Neuronal stem cell (in vitro differentiated cells): ENCODE measurements around the gene CLDN9.
A peak's percentile ranks its signal among the peaks of the same experiment; 100 is the strongest.

Experiments used
- DNase-seq: peaks from one replicate; pipeline ENCODE4 v3.0.0-alpha.2; 2013; ENCODE audit warnings: low spot score
- H2AFZ ChIP-seq: one replicate; pipeline ENCODE4 v1.6.1; 2013; ENCODE audit warnings: mild to moderate bottlenecking, low read length, inconsistent platforms
- H2AK5ac ChIP-seq: 2 replicates; pipeline ENCODE4 v1.6.1; 2013; ENCODE audit warnings: low read depth, mild to moderate bottlenecking, inconsistent platforms, low read length, moderate library complexity, mixed read lengths
- H2BK120ac ChIP-seq: 2 replicates; pipeline ENCODE4 v1.6.1; 2013; ENCODE audit warnings: low read depth, mild to moderate bottlenecking, inconsistent platforms, low read length, moderate library complexity, mixed read lengths
- H2BK12ac ChIP-seq: one replicate; pipeline ENCODE4 v1.6.1; 2013; ENCODE audit warnings: low read length, inconsistent platforms
- H2BK15ac ChIP-seq: 2 replicates; pipeline ENCODE4 v1.6.1; 2013; ENCODE audit warnings: mild to moderate bottlenecking, low read length, inconsistent platforms, mixed read lengths
- H2BK5ac ChIP-seq: one replicate; pipeline ENCODE4 v1.6.1; 2013; ENCODE audit warnings: inconsistent platforms, mild to moderate bottlenecking, low read length, moderate library complexity
- H3K14ac ChIP-seq: one replicate; pipeline ENCODE4 v1.6.1; 2013; ENCODE audit warnings: low read length, inconsistent platforms
- H3K18ac ChIP-seq: 2 replicates; pipeline ENCODE4 v1.6.1; 2013; ENCODE audit warnings: low read length, inconsistent platforms
- H3K23ac ChIP-seq: 2 replicates; pipeline ENCODE4 v1.6.1; 2013; ENCODE audit warnings: low read depth, mild to moderate bottlenecking, mixed read lengths, low read length, inconsistent platforms; ENCODE audit not compliant: poor library complexity
- H3K27ac ChIP-seq: replicated peaks from 3 replicates; pipeline ENCODE4 v1.5.1; 2013; ENCODE audit warnings: low read length, inconsistent platforms
- H3K27me3 ChIP-seq, 3 experiments: 2 replicates each; pipeline ENCODE4 v1.6.1; 2013; ENCODE audit warnings: low read length in 3 of 3, mild to moderate bottlenecking in 2 of 3, inconsistent platforms in 1 of 3, low read depth in 1 of 3, mixed read lengths in 1 of 3, moderate library complexity in 1 of 3; ENCODE audit not compliant: control insufficient read depth in 3 of 3, insufficient read depth in 3 of 3
- H3K36me3 ChIP-seq, 2 donors: replicated peaks in 1 of 2; 2 replicates each; pipeline ENCODE4 v1.6.1; 2013; ENCODE audit warnings: low read length in 2 of 2; ENCODE audit not compliant: control insufficient read depth in 2 of 2, insufficient read depth in 2 of 2
- H3K4ac ChIP-seq: 2 replicates; pipeline ENCODE4 v1.6.1; 2013; ENCODE audit warnings: inconsistent platforms, mild to moderate bottlenecking, low read length, moderate library complexity
- H3K4me1 ChIP-seq, 2 donors: 1 replicate in 1 of 2; 2 replicates in 1 of 2; pipeline ENCODE4 v1.6.1; 2013; ENCODE audit warnings: low read length in 2 of 2, low read depth in 1 of 2; ENCODE audit not compliant: control insufficient read depth in 2 of 2, insufficient read depth in 1 of 2
- H3K4me2 ChIP-seq: one replicate; pipeline ENCODE4 v1.6.1; 2013; ENCODE audit warnings: mild to moderate bottlenecking, low read length, inconsistent platforms; ENCODE audit not compliant: insufficient read depth, poor library complexity, severe bottlenecking
- H3K4me3 ChIP-seq, 2 donors: 2 replicates each; pipeline ENCODE4 v1.5.1; 2013; ENCODE audit warnings: low read length in 2 of 2, mild to moderate bottlenecking in 2 of 2, inconsistent platforms in 1 of 2, moderate library complexity in 1 of 2
- H3K79me1 ChIP-seq: one replicate; pipeline ENCODE4 v1.6.1; 2013; ENCODE audit warnings: low read depth, mild to moderate bottlenecking, inconsistent platforms, low read length, moderate library complexity
- H3K9ac ChIP-seq: one replicate; pipeline ENCODE4 v1.6.1; 2013; ENCODE audit warnings: mild to moderate bottlenecking, low read depth, low read length, inconsistent platforms; ENCODE audit not compliant: poor library complexity
- H3K9me3 ChIP-seq, 2 donors: replicated peaks in 1 of 2; 2 replicates each; pipeline versions ENCODE3 to v1.6.1; 2013; ENCODE audit warnings: low read length in 2 of 2, mild to moderate bottlenecking in 2 of 2, inconsistent platforms in 1 of 2, low read depth in 1 of 2, mixed read lengths in 1 of 2, moderate library complexity in 1 of 2; ENCODE audit not compliant: control insufficient read depth in 2 of 2, insufficient read depth in 1 of 2
- H4K8ac ChIP-seq: one replicate; pipeline ENCODE4 v1.6.1; 2013; ENCODE audit warnings: low read depth, mild to moderate bottlenecking, inconsistent platforms, low read length, moderate library complexity
- H4K91ac ChIP-seq: one replicate; pipeline ENCODE4 v1.6.1; 2013; ENCODE audit warnings: low read length, low read depth, mild to moderate bottlenecking, inconsistent platforms; ENCODE audit not compliant: poor library complexity
- WGBS, 2 donors: extraction: QIAGEN DNeasy Blood & Tissue Kit; methylation state at CpG; one replicate each; pipeline ENCODE4 v1.1.7; 2013; ENCODE audit warnings: missing lambda C conversion rate in 2 of 2, mixed read lengths in 1 of 2; ENCODE audit not compliant: insufficient read length in 2 of 2, insufficient replicate concordance in 1 of 2; ENCODE audit errors: extremely low coverage in 2 of 2; 5-methylcytosine and 5-hydroxymethylcytosine counted together

Gene CLDN9

GRCh38 chr16:2985462-2985861 is 27.3 kb upstream of the CLDN9 start:
- Histone ChIP-seq H2BK5ac (peak overlapping the region; percentile 19), H3K79me1 (no peaks in the 10 kb centered on the region), H3K4me3 (no peak overlapping the region), H3K9me3 (no peaks in the 10 kb centered on the region), H3K27me3 (peaks cover 0 to 62% (median 0%) of the 10 kb centered on the region in 3 experiments), H2AK5ac (peak overlapping the region; percentile 89), H3K27ac (no peak overlapping the region), H3K18ac (no peak overlapping the region), H4K8ac (no peak overlapping the region), H2AFZ (no peak overlapping the region), H3K4ac (no peak overlapping the region), H3K36me3 (no peaks in the 10 kb centered on the region), H3K14ac (no peak overlapping the region), H2BK15ac (peak overlapping the region; percentile 54), H2BK120ac (no peak overlapping the region), H4K91ac (no peak overlapping the region), H2BK12ac (peak overlapping the region; percentile 96), H3K4me1 (peaks cover 8 to 17% of the 10 kb centered on the region in 2 donors), H3K23ac (peak overlapping the region; percentile 81), H3K9ac (peak overlapping the region; percentile 32), H3K4me2 (no peak overlapping the region)
- WGBS, 2 donors = no CpG with 5 or more reads among the region's 9 CpGs
- no peak for DNase-seq

- H3K9me3 ChIP-seq = no peaks in the 10 kb centered on the region
- H2AFZ ChIP-seq = no peak overlapping the region
- H2BK120ac ChIP-seq = no peak overlapping the region
- H3K27me3 ChIP-seq = peaks cover 0 to 66% (median 0%) of the 10 kb centered on the region in 3 experiments
- peak overlapping the region; percentile 89 for H3K14ac ChIP-seq
- peak overlapping the region; percentile 89 for H2AK5ac ChIP-seq
- H2BK15ac ChIP-seq = peak overlapping the region; percentile 54
- no CpG with 5 or more reads among the region's 15 CpGs for WGBS, 2 donors
- no peak overlapping the region for H3K4ac ChIP-seq
- peak overlapping the region; percentile 81 for H3K23ac ChIP-seq
- peak overlapping the region; percentile 96 for H2BK12ac ChIP-seq
- no peak for DNase-seq
- no peaks in the 10 kb centered on the region for H3K36me3 ChIP-seq
- H3K79me1 ChIP-seq = no peaks in the 10 kb centered on the region
- peak overlapping the region; percentile 28 for H3K18ac ChIP-seq
- no peak overlapping the region for H3K9ac ChIP-seq
- peaks cover 8 to 14% of the 10 kb centered on the region in 2 donors for H3K4me1 ChIP-seq
- H3K4me3 ChIP-seq = no peak overlapping the region
- H4K8ac ChIP-seq = no peak overlapping the region
- H3K27ac ChIP-seq = no peak overlapping the region
- H4K91ac ChIP-seq = no peak overlapping the region
- no peak overlapping the region for H3K4me2 ChIP-seq
- H2BK5ac ChIP-seq = peak overlapping the region; percentile 19
These were observed 26.8 kb upstream of the CLDN9 start for GRCh38 chr16:2985893-2986355.

- WGBS, 2 donors = no CpG with 5 or more reads among the region's 17 CpGs
- no peak overlapping the region for H2BK120ac ChIP-seq
- peak overlapping the region; percentile 54 for H2BK15ac ChIP-seq
- H3K4me2 ChIP-seq = no peak overlapping the region
- H3K27ac ChIP-seq = no peak overlapping the region
- H4K91ac ChIP-seq = no peak overlapping the region
- peaks cover 4 to 7% of the 10 kb centered on the region in 2 donors for H3K4me1 ChIP-seq
- peak overlapping the region; percentile 2 for H3K9ac ChIP-seq
- no peak overlapping the region for H2AFZ ChIP-seq
- H2BK5ac ChIP-seq = peak overlapping the region; percentile 53
- no peak overlapping the region for H2BK12ac ChIP-seq
- H3K27me3 ChIP-seq = peaks cover 0 to 74% (median 0%) of the 10 kb centered on the region in 3 experiments
- no peak for DNase-seq
- H3K4ac ChIP-seq = no peak overlapping the region
- H3K14ac ChIP-seq = peak overlapping the region; percentile 17
- no peak overlapping the region for H3K4me3 ChIP-seq
- peak overlapping the region; percentile 88 for H2AK5ac ChIP-seq
- no peak overlapping the region for H3K23ac ChIP-seq
- H3K79me1 ChIP-seq = no peaks in the 10 kb centered on the region
- H3K18ac ChIP-seq = peak overlapping the region; percentile 48
- no peaks in the 10 kb centered on the region for H3K9me3 ChIP-seq
- H4K8ac ChIP-seq = no peak overlapping the region
- H3K36me3 ChIP-seq = no peaks in the 10 kb centered on the region
These were observed 26.0 kb upstream of the CLDN9 start for GRCh38 chr16:2986623-2987188.

GRCh38 chr16:2987286-2987685 is 25.4 kb upstream of the CLDN9 start:
- peak overlapping the region; percentile 53 for H2BK5ac ChIP-seq
- H2BK120ac ChIP-seq = no peak overlapping the region
- H2AFZ ChIP-seq = no peak overlapping the region
- no peak overlapping the region for H3K27ac ChIP-seq
- WGBS, 2 donors = no CpG with 5 or more reads among the region's 9 CpGs
- H3K9ac ChIP-seq = no peak overlapping the region
- H4K91ac ChIP-seq = no peak overlapping the region
- no peaks in the 10 kb centered on the region for H3K9me3 ChIP-seq
- no peak for DNase-seq
- peak overlapping the region; percentile 73 for H2BK12ac ChIP-seq
- H3K4me2 ChIP-seq = no peak overlapping the region
- H3K79me1 ChIP-seq = no peaks in the 10 kb centered on the region
- H3K18ac ChIP-seq = peak overlapping the region; percentile 83
- H2AK5ac ChIP-seq = peak overlapping the region; percentile 88
- no peak overlapping the region for H4K8ac ChIP-seq
- no peak overlapping the region for H3K4ac ChIP-seq
- peaks cover 0 to 77% (median 0%) of the 10 kb centered on the region in 3 experiments for H3K27me3 ChIP-seq
- H3K14ac ChIP-seq = peak overlapping the region; percentile 71
- peaks cover 0 to 3% of the 10 kb centered on the region in 2 donors for H3K4me1 ChIP-seq
- H3K36me3 ChIP-seq = no peaks in the 10 kb centered on the region
- H3K23ac ChIP-seq = no peak overlapping the region
- H2BK15ac ChIP-seq = peak overlapping the region; percentile 54
- H3K4me3 ChIP-seq = no peak overlapping the region
